Neural cell (in vitro differentiated cells): ENCODE data around the gene CAPN10. TPM values are rescaled to one million over a fixed set of nuclear protein-coding genes. Genes with fewer than 3 reads are reported as not detected.

Experiments
- H2AFZ ChIP-seq: fragments of 200-600, 300-800 bp; sonication (generic), shearing (Covaris generic); 2 replicates; pipeline ENCODE4 v1.6.0; 2014; ENCODE audit warnings: low read depth, mild to moderate bottlenecking, antibody characterized with exemption, low read length, moderate library complexity
- H3F3A ChIP-seq: fragments of 200-600 bp; shearing (Covaris generic); 2 replicates; pipeline ENCODE4 v1.6.1; 2016; ENCODE audit warnings: mild to moderate bottlenecking, moderate library complexity, mixed read lengths, antibody characterized with exemption, low read length; ENCODE audit not compliant: insufficient read depth, poor library complexity, severe bottlenecking
- H3K27ac ChIP-seq: fragments of 200-600, 300-800 bp; sonication (generic), shearing (Covaris generic); 2 replicates; pipeline ENCODE4 v1.5.1; 2014; ENCODE audit warnings: mild to moderate bottlenecking, low read length, moderate library complexity
- H3K27me3 ChIP-seq: fragments of 300-800, 200-600 bp; sonication (generic), shearing (Covaris generic); 2 replicates; pipeline ENCODE4 v1.6.0; 2014; ENCODE audit warnings: mild to moderate bottlenecking, low read depth, low read length, moderate library complexity; ENCODE audit not compliant: insufficient read depth
- H3K36me3 ChIP-seq: fragments of 300-800, 200-600 bp; sonication (generic), shearing (Covaris generic); 2 replicates; pipeline ENCODE4 v1.5.1; 2014; ENCODE audit warnings: mild to moderate bottlenecking, antibody characterized with exemption, low read length, moderate library complexity; ENCODE audit not compliant: insufficient read depth
- H3K4me2 ChIP-seq: fragments of 300-800, 200-600 bp; sonication (generic), shearing (Covaris generic); 2 replicates; pipeline ENCODE4 v1.6.0; 2014; ENCODE audit warnings: mild to moderate bottlenecking, low read length
- H3K4me3 ChIP-seq: fragments of 300-800, 200-600 bp; sonication (generic), shearing (Covaris generic); 2 replicates; pipeline ENCODE4 v1.5.1; 2014; ENCODE audit warnings: mild to moderate bottlenecking, low read length, moderate library complexity
- H3K79me2 ChIP-seq: fragments of 200-600 bp; shearing (Covaris generic); replicated peaks from 2 replicates; pipeline ENCODE4 v1.6.0; 2014; ENCODE audit warnings: mild to moderate bottlenecking, low read length, moderate library complexity; ENCODE audit not compliant: insufficient read depth
- H3K9ac ChIP-seq: fragments of 300-800, 200-600 bp; sonication (generic), shearing (Covaris generic); 2 replicates; pipeline ENCODE4 v1.6.1; 2016; ENCODE audit warnings: mild to moderate bottlenecking, low read length, mixed read lengths
- H3K9me2 ChIP-seq: fragments of 200-600 bp; shearing (Covaris generic); 2 replicates; pipeline ENCODE4 v1.6.1; 2016; ENCODE audit warnings: mild to moderate bottlenecking, low read length, mixed read lengths; ENCODE audit not compliant: insufficient read depth
- H3K9me3 ChIP-seq: fragments of 200-600, 300-800 bp; sonication (generic), shearing (Covaris generic); 2 replicates; pipeline ENCODE4 v1.6.1; 2016; ENCODE audit warnings: mild to moderate bottlenecking, mixed run types, low read length, moderate library complexity, mixed read lengths
- H4K20me1 ChIP-seq: fragments of 200-600 bp; shearing (Covaris generic); 2 replicates; pipeline ENCODE4 v1.6.1; 2016; ENCODE audit warnings: mild to moderate bottlenecking, mixed run types; ENCODE audit not compliant: insufficient read depth
- EP300 ChIP-seq: fragments of 450-650 bp; conservative IDR thresholded peaks from 2 replicates; pipeline ENCODE4 v1.6.1; 2014; ENCODE audit warnings: antibody characterized with exemption, mild to moderate bottlenecking, moderate library complexity; ENCODE audit not compliant: poor library complexity, severe bottlenecking
- EZH2 ChIP-seq: fragments of 200-600, 300-800 bp; shearing (Covaris generic), sonication (generic); IDR thresholded peaks from 2 replicates; pipeline ENCODE4 v1.6.1; 2014; ENCODE audit warnings: antibody characterized with exemption, low read length, borderline replicate concordance, mild to moderate bottlenecking; ENCODE audit not compliant: insufficient read depth, poor library complexity, severe bottlenecking
- MXI1 ChIP-seq: fragments of 450-650 bp; conservative IDR thresholded peaks from 2 replicates; pipeline ENCODE4 v1.6.1; 2014; ENCODE audit warnings: antibody characterized with exemption, mild to moderate bottlenecking; ENCODE audit not compliant: poor library complexity, severe bottlenecking
- POLR2AphosphoS5 ChIP-seq: IDR thresholded peaks from 2 replicates; pipeline ENCODE4 v1.6.1; 2012
- RAD21 ChIP-seq: fragments of 450-650 bp; conservative IDR thresholded peaks from 2 replicates; pipeline ENCODE4 v1.6.1; 2014; ENCODE audit warnings: antibody characterized with exemption, mild to moderate bottlenecking, moderate library complexity
- REST ChIP-seq: IDR thresholded peaks from 2 replicates; pipeline ENCODE4 v1.6.1; 2012; ENCODE audit warnings: borderline replicate concordance
- SMC3 ChIP-seq: fragments of 450-650 bp; conservative IDR thresholded peaks from 2 replicates; pipeline ENCODE4 v1.6.1; 2014; ENCODE audit warnings: antibody characterized with exemption, mild to moderate bottlenecking, moderate library complexity; ENCODE audit not compliant: poor library complexity
- TAF1 ChIP-seq: IDR thresholded peaks from 2 replicates; pipeline ENCODE4 v1.6.1; 2012; ENCODE audit warnings: low read depth
- polyA plus RNA-seq: library from polyadenylated mRNA; depleted of rRNA; stranded (reverse); fragments of >200 nt; gene quantifications from 2 replicates; pipeline ENCODE4 v1.2.3, GENCODE V29; 2014
- TF ChIP-seq, protein P1 (sequence below): fragments of 450-650 bp; IDR thresholded peaks from 2 replicates; pipeline ENCODE4 v1.5.1; 2014; ENCODE audit warnings: antibody characterized with exemption, mild to moderate bottlenecking, moderate library complexity; ENCODE audit not compliant: poor library complexity, severe bottlenecking

CAPN10 gene
- polyA plus RNA-seq, 1 donor from 2014 or later = 120 TPM

DNA sequence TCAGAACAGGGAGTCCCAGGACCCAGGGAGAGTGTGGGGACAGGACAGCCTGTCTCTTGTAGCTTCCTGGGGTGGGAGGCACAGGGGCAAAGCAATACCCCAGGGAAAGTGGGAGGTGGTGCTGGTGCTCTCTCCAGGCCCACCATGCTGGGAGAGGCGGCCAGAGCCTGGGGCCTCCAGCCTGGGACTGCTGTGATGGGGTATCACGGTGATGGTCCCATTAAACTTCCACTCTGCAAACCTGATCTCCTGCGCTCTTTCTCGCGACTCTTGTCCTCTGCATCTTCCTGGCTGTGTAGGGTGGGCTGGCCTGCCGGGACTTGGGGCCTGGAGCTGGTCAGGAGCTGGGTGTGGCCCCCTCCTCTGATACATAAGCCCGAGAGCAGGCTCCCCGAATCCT, 8.0 kb upstream of the CAPN10 start:
- H3K9ac ChIP-seq = no peak overlapping the region
- no peaks in the 10 kb centered on the region for H3K36me3 ChIP-seq
- peaks cover 4% of the 10 kb centered on the region for H3K79me2 ChIP-seq
- no peak overlapping the region for H3K27ac ChIP-seq
- no peak for TF ChIP-seq MXI1
- TF ChIP-seq TAF1 = no peak
- TF ChIP-seq REST = no peak
- H3F3A ChIP-seq = no peaks in the 10 kb centered on the region
- no peaks in the 10 kb centered on the region for H3K9me2 ChIP-seq
- H3K4me3 ChIP-seq = no peak overlapping the region
- no peak overlapping the region for H2AFZ ChIP-seq
- H3K9me3 ChIP-seq = no peaks in the 10 kb centered on the region
- H3K27me3 ChIP-seq = no peaks in the 10 kb centered on the region
- no peak overlapping the region for H3K4me2 ChIP-seq
- H4K20me1 ChIP-seq = no peaks in the 10 kb centered on the region

DNA sequence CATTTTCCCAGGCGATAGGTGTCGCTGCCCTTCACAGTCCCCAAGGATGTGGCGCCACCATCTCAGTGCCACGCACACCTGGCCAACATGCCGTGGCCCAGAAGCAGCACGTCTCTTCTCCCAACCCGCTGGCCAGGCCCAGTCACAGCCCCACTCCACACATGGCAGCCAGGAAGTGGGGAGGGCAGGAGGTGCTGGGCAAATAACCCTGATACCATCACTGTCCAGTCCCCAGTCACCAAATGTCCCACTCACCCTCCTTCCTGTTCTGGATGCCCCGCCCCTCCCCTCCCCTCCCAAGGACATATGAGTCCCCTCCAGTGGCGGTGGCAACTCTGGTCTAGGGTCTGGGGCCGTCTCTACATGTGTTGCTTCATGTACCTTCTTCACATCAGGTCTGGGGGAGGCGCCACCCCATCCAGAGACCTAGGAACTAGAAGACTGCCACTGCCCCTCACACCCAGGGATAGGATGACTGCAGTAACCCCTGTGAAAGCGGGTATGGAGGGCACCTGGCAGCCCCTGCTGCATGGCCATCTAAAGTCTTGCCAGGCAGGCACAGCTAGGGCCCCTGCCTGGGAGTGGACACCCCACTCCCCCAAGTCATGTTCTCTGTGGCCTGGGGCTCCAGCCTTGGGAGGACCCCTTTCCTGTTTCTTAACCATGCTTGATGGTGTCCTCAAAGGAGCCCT, 7.3 kb upstream of the CAPN10 start:
- Histone ChIP-seq H3K27me3 (no peaks in the 10 kb centered on the region), H3K4me3 (no peak overlapping the region), H3K79me2 (peaks cover 8% of the 10 kb centered on the region), H3F3A (no peaks in the 10 kb centered on the region), H3K4me2 (no peak overlapping the region), H3K9ac (no peak overlapping the region), H3K27ac (no peak overlapping the region), H3K9me2 (no peaks in the 10 kb centered on the region), H2AFZ (no peak overlapping the region), H4K20me1 (no peaks in the 10 kb centered on the region), H3K9me3 (no peaks in the 10 kb centered on the region), H3K36me3 (no peaks in the 10 kb centered on the region)
- TF ChIP-seq, protein P1, sequence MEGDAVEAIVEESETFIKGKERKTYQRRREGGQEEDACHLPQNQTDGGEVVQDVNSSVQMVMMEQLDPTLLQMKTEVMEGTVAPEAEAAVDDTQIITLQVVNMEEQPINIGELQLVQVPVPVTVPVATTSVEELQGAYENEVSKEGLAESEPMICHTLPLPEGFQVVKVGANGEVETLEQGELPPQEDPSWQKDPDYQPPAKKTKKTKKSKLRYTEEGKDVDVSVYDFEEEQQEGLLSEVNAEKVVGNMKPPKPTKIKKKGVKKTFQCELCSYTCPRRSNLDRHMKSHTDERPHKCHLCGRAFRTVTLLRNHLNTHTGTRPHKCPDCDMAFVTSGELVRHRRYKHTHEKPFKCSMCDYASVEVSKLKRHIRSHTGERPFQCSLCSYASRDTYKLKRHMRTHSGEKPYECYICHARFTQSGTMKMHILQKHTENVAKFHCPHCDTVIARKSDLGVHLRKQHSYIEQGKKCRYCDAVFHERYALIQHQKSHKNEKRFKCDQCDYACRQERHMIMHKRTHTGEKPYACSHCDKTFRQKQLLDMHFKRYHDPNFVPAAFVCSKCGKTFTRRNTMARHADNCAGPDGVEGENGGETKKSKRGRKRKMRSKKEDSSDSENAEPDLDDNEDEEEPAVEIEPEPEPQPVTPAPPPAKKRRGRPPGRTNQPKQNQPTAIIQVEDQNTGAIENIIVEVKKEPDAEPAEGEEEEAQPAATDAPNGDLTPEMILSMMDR = no peak
- no peak for TF ChIP-seq EP300
- no peak for TF ChIP-seq MXI1
- no peak for TF ChIP-seq SMC3
- no peak for TF ChIP-seq TAF1
- no peak for TF ChIP-seq EZH2
- TF ChIP-seq POLR2AphosphoS5 = no peak
- TF ChIP-seq REST = no peak
- no peak for TF ChIP-seq RAD21
